Measurements from ENCODE around the gene IRF9. TPM values are rescaled to one million over a fixed set of nuclear protein-coding genes. Genes with fewer than 3 reads are reported as not detected.

IRF9 gene
- polyA plus RNA-seq, 1 donor = 104 TPM

DNA sequence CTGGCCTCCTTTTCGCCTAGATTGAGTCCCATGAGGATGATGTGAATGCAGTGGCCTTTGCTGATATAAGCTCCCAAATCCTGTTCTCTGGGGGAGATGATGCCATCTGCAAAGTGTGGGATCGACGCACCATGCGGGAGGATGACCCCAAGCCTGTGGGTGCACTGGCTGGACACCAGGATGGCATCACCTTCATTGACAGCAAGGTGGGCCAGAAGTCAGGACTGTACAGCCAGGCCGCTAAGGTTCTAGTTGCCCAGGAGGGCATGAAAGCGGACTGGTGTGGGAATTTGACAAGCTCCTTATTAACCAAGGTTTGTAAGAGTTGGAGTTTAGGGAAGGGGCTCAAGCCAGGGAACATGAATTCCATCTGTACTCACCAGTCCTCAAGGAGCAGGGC lies 41.4 kb upstream of the IRF9 start:
- H3K4me3 ChIP-seq (ENCODE audit: low read length) = no peak overlapping the region
- H3K27ac ChIP-seq (ENCODE audit: low read length) = no peak overlapping the region
- no peaks in the 10 kb centered on the region for H3K4me1 ChIP-seq (ENCODE audit: control insufficient read depth, insufficient read depth, low read length)
- DNase-seq = no peak
- 100% methylated on average over 3 of the region's 6 CpGs for WGBS (ENCODE audit: insufficient coverage, low lambda C conversion rate)
- H3K27me3 ChIP-seq (ENCODE audit: control insufficient read depth, insufficient read depth, low read length) = no peaks in the 10 kb centered on the region
- no peaks in the 10 kb centered on the region for H3K9me3 ChIP-seq (ENCODE audit: control insufficient read depth, low read depth, low read length)
- H3K36me3 ChIP-seq (ENCODE audit: control insufficient read depth, insufficient read depth, low read length) = peaks cover 70% of the 10 kb centered on the region

DNA sequence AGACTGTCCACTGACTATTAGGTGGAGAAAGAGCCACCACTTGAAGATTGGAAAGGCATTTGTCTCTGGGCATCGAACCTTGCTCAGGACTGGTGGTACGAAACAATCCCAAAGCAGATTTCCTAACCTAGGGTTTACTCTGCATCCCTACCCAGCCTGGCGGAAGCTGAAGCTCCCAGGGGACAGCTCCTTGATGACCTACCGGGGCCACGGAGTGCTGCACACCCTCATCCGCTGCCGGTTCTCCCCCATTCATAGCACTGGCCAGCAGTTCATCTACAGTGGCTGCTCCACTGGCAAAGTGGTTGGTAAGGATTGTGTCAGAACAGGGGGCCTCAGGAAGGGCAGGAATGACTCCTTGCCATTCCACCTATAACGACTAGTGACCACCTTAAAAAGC lies 39.9 kb upstream of the IRF9 start:
- WGBS (ENCODE audit: insufficient coverage, low lambda C conversion rate) = no CpG with 5 or more reads among the region's 8 CpGs
- Histone ChIP-seq H3K4me3 (ENCODE audit: low read length) (no peak overlapping the region), H3K27me3 (ENCODE audit: control insufficient read depth, insufficient read depth, low read length) (no peaks in the 10 kb centered on the region), H3K9me3 (ENCODE audit: control insufficient read depth, low read depth, low read length) (no peaks in the 10 kb centered on the region), H3K27ac (ENCODE audit: low read length) (no peak overlapping the region), H3K4me1 (ENCODE audit: control insufficient read depth, insufficient read depth, low read length) (no peaks in the 10 kb centered on the region), H3K36me3 (ENCODE audit: control insufficient read depth, insufficient read depth, low read length) (peaks cover 70% of the 10 kb centered on the region)
- no peak for DNase-seq

DNA sequence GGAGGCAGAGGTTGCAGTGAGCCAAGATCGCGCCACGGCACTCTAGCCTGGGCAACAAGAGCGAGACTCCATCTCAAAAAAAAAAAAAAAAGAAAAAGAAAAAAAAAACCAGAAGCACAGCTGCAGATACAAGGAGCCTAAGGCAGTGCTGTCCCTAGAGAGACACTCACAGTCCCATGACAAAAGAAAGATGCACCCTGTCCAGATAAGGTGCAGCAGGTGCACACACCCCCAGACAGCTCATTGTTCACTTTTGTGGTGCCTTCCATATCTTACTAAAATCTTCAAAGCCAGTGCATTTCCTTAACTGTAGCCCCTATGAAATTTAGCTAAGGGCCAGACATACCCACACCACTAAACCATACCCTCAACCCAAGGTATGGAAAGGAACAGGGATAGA lies 38.6 kb upstream of the IRF9 start:
- Histone ChIP-seq H3K9me3 (ENCODE audit: control insufficient read depth, low read depth, low read length) (no peaks in the 10 kb centered on the region), H3K27ac (ENCODE audit: low read length) (no peak overlapping the region), H3K4me3 (ENCODE audit: low read length) (no peak overlapping the region), H3K36me3 (ENCODE audit: control insufficient read depth, insufficient read depth, low read length) (peaks cover 65% of the 10 kb centered on the region), H3K4me1 (ENCODE audit: control insufficient read depth, insufficient read depth, low read length) (no peaks in the 10 kb centered on the region), H3K27me3 (ENCODE audit: control insufficient read depth, insufficient read depth, low read length) (no peaks in the 10 kb centered on the region)
- DNase-seq = no peak
- no CpG with 5 or more reads among the region's 4 CpGs for WGBS (ENCODE audit: insufficient coverage, low lambda C conversion rate)

DNA sequence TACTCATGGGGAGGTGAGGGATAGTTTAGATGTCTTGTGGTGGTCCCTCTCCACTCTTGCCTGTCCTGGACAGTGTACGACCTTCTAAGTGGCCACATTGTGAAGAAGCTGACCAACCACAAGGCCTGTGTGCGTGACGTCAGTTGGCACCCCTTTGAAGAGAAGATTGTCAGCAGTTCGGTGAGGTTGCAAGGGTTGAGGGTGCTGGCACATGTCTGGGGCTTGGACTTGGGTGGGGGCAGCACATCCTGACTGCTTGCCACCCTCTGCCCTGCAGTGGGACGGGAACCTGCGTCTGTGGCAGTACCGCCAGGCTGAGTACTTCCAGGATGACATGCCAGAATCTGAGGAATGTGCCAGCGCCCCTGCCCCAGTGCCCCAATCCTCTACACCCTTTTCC lies 38.2 kb upstream of the IRF9 start:
- DNase-seq = no peak
- no peak overlapping the region for H3K4me3 ChIP-seq (ENCODE audit: low read length)
- H3K36me3 ChIP-seq (ENCODE audit: control insufficient read depth, insufficient read depth, low read length) = peaks cover 60% of the 10 kb centered on the region
- no peaks in the 10 kb centered on the region for H3K27me3 ChIP-seq (ENCODE audit: control insufficient read depth, insufficient read depth, low read length)
- H3K27ac ChIP-seq (ENCODE audit: low read length) = no peak overlapping the region
- H3K4me1 ChIP-seq (ENCODE audit: control insufficient read depth, insufficient read depth, low read length) = no peaks in the 10 kb centered on the region
- WGBS (ENCODE audit: insufficient coverage, low lambda C conversion rate) = no CpG with 5 or more reads among the region's 8 CpGs
- H3K9me3 ChIP-seq (ENCODE audit: control insufficient read depth, low read depth, low read length) = no peaks in the 10 kb centered on the region

DNA sequence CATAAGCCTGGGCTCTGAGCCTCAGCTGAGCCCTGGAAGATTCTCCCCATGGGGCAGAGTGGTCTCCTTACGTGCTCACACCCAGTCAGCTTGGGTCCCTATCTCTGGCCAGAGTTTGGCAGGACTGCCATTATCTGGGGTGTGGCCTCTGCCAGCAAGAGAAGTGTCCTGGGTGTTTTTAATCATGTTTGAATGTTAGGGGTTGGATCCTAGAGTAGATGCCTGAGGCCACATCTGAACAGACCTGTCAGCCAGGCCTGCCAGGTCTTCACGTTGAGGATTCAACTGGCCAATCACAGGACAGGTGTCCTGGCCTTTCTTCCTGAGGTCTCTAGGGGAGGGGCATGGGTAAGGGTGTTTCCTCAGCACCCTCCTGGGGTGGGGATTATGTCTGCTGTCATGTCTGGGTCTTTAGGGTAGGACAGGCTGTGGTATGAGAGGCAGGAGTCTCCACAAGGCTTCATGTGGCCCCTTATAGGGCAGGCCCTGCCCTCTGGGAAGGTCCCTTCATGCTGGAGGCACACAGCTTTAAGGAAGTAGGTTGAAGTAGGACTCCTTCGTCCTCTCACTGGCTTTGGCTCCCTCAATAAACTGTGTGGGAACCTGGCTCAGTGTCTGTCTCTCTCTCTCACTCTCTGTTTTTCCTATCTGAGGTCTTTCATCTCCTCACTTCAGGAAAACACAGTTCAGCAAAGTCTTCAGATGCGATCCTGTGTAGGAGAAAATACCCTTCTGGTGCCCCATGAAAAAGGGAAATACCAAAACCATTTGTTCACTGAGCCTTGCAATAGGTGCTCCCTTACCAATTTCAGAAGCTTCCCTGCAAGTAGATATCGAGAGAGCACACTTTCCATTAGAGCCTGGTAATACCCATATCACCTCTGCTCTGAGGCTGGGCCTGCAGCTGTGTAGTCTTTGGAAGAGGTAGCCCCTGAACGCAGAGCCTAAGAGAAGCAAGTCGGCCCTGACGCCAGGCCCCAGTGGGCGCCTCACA lies 37.3 kb upstream of the IRF9 start:
- Histone ChIP-seq H3K4me3 (ENCODE audit: low read length) (no peak overlapping the region), H3K36me3 (ENCODE audit: control insufficient read depth, insufficient read depth, low read length) (peaks cover 52% of the 10 kb centered on the region), H3K9me3 (ENCODE audit: control insufficient read depth, low read depth, low read length) (no peaks in the 10 kb centered on the region), H3K27me3 (ENCODE audit: control insufficient read depth, insufficient read depth, low read length) (no peaks in the 10 kb centered on the region), H3K4me1 (ENCODE audit: control insufficient read depth, insufficient read depth, low read length) (no peaks in the 10 kb centered on the region), H3K27ac (ENCODE audit: low read length) (no peak overlapping the region)
- DNase-seq = no peak
- WGBS (ENCODE audit: insufficient coverage, low lambda C conversion rate) = no CpG with 5 or more reads among the region's 9 CpGs

DNA sequence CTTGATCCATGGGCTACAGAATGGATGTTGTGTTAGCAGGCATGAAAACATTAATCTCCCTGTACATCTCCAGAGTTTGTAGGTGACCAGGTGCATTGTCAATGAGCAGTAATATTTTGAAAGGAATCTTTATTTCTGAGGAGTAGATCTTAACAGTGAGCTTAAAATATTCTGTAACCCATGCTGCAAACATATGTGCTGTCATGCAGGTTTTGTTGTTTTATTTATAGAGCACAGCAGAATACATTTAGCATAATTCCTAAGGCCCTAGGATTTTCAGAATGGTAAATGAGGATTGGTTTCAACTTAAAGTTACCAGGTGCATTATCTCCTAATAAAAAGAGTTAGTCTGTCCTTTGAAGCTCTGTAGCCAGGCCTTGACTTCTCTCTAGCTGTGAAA lies 34.1 kb upstream of the IRF9 start:
- Histone ChIP-seq H3K4me3 (ENCODE audit: low read length) (no peak overlapping the region), H3K27me3 (ENCODE audit: control insufficient read depth, insufficient read depth, low read length) (no peaks in the 10 kb centered on the region), H3K36me3 (ENCODE audit: control insufficient read depth, insufficient read depth, low read length) (peaks cover 22% of the 10 kb centered on the region), H3K27ac (ENCODE audit: low read length) (no peak overlapping the region), H3K4me1 (ENCODE audit: control insufficient read depth, insufficient read depth, low read length) (no peaks in the 10 kb centered on the region), H3K9me3 (ENCODE audit: control insufficient read depth, low read depth, low read length) (no peaks in the 10 kb centered on the region)
- no peak for DNase-seq

DNA sequence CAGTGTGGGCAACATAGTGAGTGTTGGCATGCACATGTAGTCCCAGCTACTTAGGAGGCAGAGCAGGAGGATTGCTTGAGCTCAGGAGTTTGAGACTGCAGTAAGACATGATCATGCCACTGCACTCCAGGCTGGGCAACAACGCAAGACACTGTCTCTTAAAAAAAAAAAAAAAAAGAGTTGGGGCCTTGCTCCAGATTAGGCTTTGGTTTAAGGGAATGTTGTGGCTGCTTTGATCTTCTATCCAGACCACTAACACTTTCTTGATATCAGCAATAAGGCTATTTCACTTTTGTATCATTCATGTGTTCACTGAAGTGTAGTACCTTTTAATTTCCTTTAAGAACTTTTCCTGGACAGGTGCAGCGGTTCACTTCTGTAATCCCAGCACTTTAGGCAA lies 33.4 kb upstream of the IRF9 start:
- H3K4me3 ChIP-seq (ENCODE audit: low read length) = no peak overlapping the region
- peaks cover 21% of the 10 kb centered on the region for H3K36me3 ChIP-seq (ENCODE audit: control insufficient read depth, insufficient read depth, low read length)
- no peaks in the 10 kb centered on the region for H3K4me1 ChIP-seq (ENCODE audit: control insufficient read depth, insufficient read depth, low read length)
- H3K27ac ChIP-seq (ENCODE audit: low read length) = no peak overlapping the region
- no peaks in the 10 kb centered on the region for H3K27me3 ChIP-seq (ENCODE audit: control insufficient read depth, insufficient read depth, low read length)
- no peak for DNase-seq
- no CpG with 5 or more reads among the region's 2 CpGs for WGBS (ENCODE audit: insufficient coverage, low lambda C conversion rate)
- no peaks in the 10 kb centered on the region for H3K9me3 ChIP-seq (ENCODE audit: control insufficient read depth, low read depth, low read length)

DNA sequence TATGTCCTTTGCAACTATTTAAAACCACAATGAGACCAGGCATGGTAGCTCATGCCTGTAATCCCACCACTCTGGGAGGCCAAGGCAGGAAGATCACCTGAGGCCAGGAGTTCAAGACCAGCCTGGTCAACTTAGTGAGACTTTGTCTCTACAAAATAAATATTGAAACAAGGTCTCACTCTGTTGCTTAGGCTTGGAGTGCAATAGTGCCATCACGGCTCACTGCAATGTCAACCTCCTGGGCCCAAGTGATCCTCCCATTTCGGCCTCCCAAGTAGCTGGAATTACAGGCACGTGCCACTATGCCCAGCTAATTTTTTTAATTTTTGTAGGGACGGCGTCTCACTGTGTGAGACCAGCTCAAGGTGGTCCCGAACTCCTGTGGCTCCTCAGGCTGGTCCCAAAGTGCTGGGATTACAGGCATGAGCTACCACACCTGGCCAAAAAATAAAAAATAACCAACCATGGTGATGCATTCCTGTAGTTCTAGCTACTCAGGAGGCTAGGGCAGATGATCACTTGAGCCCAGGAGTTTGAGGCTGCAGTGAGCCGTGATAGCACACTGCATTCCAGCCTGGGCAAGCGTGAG lies 31.6 kb upstream of the IRF9 start:
- Histone ChIP-seq H3K4me3 (ENCODE audit: low read length) (no peak overlapping the region), H3K36me3 (ENCODE audit: control insufficient read depth, insufficient read depth, low read length) (peaks cover 3% of the 10 kb centered on the region), H3K9me3 (ENCODE audit: control insufficient read depth, low read depth, low read length) (no peaks in the 10 kb centered on the region), H3K27me3 (ENCODE audit: control insufficient read depth, insufficient read depth, low read length) (no peaks in the 10 kb centered on the region), H3K4me1 (ENCODE audit: control insufficient read depth, insufficient read depth, low read length) (no peaks in the 10 kb centered on the region), H3K27ac (ENCODE audit: low read length) (no peak overlapping the region)
- no peak for DNase-seq
- no CpG with 5 or more reads among the region's 8 CpGs for WGBS (ENCODE audit: insufficient coverage, low lambda C conversion rate)

DNA sequence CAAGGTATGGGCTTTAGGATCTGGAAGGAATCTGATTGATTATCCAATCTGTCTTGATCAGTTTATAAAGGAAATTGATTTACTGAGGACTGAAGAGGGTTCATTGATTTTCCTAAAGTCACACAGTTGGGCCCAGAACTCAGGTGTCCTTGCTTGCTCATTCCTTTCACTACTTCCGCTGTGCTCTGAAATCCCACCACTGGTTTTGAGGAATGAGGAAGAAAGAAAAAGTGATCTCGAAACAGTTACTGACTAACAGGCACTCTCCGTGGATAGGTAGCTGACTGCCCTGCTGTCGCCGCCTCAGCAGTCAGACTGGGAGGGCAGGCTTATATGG lies 30.7 kb upstream of the IRF9 start, which contains the start of gene FITM1:
TSS of gene FITM1 (plus strand) at position 280 of the 337 bp plus-strand sequence. CDS start 905 bp downstream, outside the sequence.
- Histone ChIP-seq H3K36me3 (ENCODE audit: control insufficient read depth, insufficient read depth, low read length) (peaks cover 3% of the 10 kb centered on the region), H3K4me1 (ENCODE audit: control insufficient read depth, insufficient read depth, low read length) (peaks cover 2% of the 10 kb centered on the region), H3K4me3 (ENCODE audit: low read length) (no peak within 1 kb of the TSS), H3K9me3 (ENCODE audit: control insufficient read depth, low read depth, low read length) (no peaks in the 10 kb centered on the region), H3K27ac (ENCODE audit: low read length) (no peak within 1 kb of the TSS), H3K27me3 (ENCODE audit: control insufficient read depth, insufficient read depth, low read length) (no peaks in the 10 kb centered on the region)
- no peak for DNase-seq
- no CpG with 5 or more reads among the region's 5 CpGs for WGBS (ENCODE audit: insufficient coverage, low lambda C conversion rate)

DNA sequence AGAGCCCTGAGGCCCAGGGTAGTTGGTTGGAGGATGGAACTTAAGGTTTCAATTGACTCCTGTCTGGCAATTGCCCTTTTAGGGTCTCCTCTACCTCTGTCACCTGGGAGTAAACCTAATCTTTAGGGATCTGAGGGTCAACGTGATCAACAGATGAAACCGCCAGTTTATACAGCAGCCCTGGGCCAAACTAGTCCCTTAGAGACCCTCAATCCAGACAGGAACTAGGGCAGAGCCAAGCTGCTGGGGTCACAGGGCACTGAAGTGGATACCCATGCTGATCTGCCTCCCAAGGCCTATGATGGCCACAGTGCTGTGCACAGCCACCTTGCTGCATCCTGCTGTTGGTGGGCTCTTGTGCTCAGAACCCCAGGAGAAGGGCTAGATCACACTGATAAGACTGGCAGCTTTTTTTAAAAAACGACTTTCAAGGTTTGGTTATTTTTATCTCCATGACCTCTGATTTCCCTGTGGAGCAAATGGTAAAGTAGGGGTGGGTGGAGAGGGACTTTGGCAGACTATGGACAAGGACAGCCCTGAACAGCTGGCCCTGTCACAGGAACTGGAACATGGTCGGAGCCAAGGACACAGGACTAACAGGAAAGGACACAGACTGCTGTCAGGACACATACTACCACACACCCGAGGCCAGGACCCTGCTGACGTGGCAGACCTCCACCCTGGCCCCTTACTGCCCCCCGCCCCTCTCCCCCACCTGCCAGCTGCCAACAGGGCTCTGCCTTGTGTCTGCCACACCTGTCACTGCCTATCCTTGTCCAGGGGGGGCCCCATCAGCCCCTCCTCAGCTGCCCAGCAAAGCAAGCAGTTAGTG lies 30.1 kb upstream of the IRF9 start:
- Histone ChIP-seq H3K9me3 (ENCODE audit: control insufficient read depth, low read depth, low read length) (no peaks in the 10 kb centered on the region), H3K27ac (ENCODE audit: low read length) (no peak overlapping the region), H3K36me3 (ENCODE audit: control insufficient read depth, insufficient read depth, low read length) (peaks cover 3% of the 10 kb centered on the region), H3K27me3 (ENCODE audit: control insufficient read depth, insufficient read depth, low read length) (no peaks in the 10 kb centered on the region), H3K4me3 (ENCODE audit: low read length) (no peak overlapping the region), H3K4me1 (ENCODE audit: control insufficient read depth, insufficient read depth, low read length) (peaks cover 5% of the 10 kb centered on the region)
- no CpG with 5 or more reads among the region's 7 CpGs for whole genome bisulfite sequencing (ENCODE audit: insufficient coverage, low lambda C conversion rate)
- no peak for DNase-seq
